GM13977 (cell line): ENCODE measurements around the gene DYRK2.
"Not testable (repeated sequence)": the region's sequence is repeated elsewhere in the genome, so short reads cannot be mapped to it uniquely, and the experiment has no call there.

Experiments
- DNase-seq: peaks from one replicate; pipeline ENCODE4 v3.0.0; 2012; ENCODE audit warnings: low spot score
- CTCF ChIP-seq: IDR thresholded peaks from 2 replicates; pipeline ENCODE4 v1.5.1; 2012; ENCODE audit warnings: mild to moderate bottlenecking, control low read depth; ENCODE audit not compliant: insufficient read depth; ENCODE audit errors: extremely low read depth, missing control alignments
- in situ Hi-C: fragments of 300-500 bp; cut with MboI; formaldehyde crosslinking; loops from one replicate; pipeline ENCODE4 v1.12.0; 2022; ENCODE audit warnings: low sequenced_read_pairs, low pct_unique_long_range_greater_than_20kb, mixed read lengths, inconsistent platforms; ENCODE audit not compliant: unreplicated experiment

DYRK2 gene

GRCh38 chr12:67671892-67672291, 23.3 kb downstream of the DYRK2 start:
- no peak for DNase-seq
- in situ Hi-C loops, result no loop called here
- TF ChIP-seq CTCF, result no peak

GRCh38 chr12:67672507-67672906, 24.0 kb downstream of the DYRK2 start:
- DNase-seq, in situ Hi-C loops: not testable (repeated sequence)

DNA sequence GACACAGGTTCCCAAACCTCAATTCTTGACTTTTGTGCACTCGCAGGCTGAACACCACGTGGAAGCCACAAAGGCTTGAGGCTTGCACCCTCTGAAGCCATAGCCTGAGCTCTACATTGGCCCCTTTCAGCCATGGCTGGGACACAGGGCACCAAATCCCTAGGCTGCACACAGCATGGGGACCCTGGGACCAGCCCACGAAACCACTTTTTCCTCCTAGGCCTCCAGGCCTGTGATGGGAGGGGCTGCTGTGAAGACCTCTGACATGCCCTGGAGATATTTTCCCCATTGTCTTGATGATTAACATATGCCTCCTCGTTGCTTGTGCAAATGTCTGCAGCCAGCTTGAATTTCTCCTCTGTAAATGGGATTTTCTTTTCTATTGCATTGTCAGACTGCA, 25.0 kb downstream of the DYRK2 start:
- DNase-seq, in situ Hi-C loops: not testable (repeated sequence)

DNA sequence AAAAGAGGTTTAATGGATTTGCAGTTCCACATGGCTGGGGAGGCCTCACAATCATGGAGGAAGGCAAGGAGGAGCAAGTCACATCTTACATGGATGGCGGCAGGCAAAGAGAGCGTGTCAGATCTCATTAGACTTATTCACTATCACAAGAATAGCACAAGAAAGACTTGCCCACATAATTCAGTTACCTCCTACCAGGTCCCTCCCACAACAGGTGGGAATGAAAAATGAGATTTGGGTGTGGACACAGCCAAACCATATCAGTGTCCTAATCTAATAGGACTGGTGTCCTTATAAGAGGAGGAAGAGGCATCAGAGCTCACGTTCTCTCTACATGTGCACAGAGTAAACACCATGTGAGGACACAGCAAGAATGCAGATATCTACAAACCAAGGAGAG, 25.9 kb downstream of the DYRK2 start:
- in situ Hi-C loops, result no loop called here
- no peak for DNase-seq
- no peak for TF ChIP-seq CTCF

GRCh38 chr12:67676624-67677023, 28.1 kb downstream of the DYRK2 start:
- DNase-seq, result no peak
- in situ Hi-C loops, result no loop called here
- no peak for TF ChIP-seq CTCF

DNA sequence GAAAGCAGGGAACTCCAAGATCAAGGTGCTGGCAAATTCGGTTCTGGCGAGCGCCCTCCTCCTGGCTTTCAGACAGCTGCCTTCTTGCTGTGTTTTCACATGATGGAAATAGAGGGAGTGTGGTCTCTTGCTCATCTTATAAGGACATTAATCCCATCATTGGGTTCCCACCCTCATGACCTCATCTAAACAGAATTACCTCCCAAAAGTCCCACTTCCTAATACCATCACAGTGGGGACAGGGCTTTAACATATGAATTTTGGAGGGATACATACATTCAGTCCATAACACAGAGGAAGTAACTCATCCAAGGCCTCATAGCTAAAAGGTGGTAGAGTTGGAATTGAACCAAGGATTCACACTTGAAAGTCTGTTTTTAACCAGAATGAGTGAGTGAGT, 28.6 kb downstream of the DYRK2 start:
- DNase-seq, result no peak
- in situ Hi-C loops, result no loop called here
- no peak for TF ChIP-seq CTCF

DNA sequence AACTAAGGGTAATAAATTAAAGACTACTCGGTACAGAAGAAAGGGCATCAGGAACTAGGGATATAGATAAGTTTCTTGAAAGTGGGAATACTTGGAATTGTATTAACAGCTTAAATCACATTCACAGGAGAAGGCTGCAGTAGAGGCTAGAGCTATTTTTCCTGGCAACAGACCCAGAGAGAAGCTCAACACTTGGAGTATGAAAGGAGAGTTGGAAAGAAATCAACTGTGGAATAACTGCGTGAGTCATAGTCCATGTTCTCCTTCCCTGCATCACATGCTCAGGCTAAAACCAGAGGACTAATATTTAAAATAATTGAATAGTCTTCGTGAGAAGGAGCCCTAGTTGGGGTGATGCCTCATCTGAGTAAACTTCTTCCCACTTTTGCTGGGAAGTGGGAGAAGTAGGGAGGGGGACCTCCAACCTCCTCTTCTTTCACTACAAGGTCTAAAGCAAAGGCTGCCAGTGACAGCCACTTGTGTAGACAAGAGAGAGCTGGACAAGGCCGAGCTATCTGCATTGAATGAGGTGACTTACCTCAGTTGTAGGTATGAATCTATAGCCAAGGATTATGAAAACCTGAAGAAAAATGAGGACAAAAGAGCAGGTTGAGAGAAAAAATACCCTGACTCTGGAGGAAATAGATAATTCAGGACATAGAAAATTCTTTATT, 32.7 kb downstream of the DYRK2 start:
- DNase-seq, result no peak
- TF ChIP-seq CTCF, result no peak
- in situ Hi-C loops, result no loop called here
